Stomach (tissue), 4 donors: Measurements from ENCODE around the gene KRTAP19-4.

Source experiments
- CTCF ChIP-seq, 7 experiments: fragments of 450-650 bp in 4 of 7; fragments of 200-600 bp in 3 of 7; sonication (generic) in 3 of 7; IDR thresholded peaks; one replicate each; pipeline ENCODE4 v1.5.1; 2016 to 2019; ENCODE audit warnings: antibody characterized with exemption in 7 of 7, control low read depth in 2 of 7, mild to moderate bottlenecking in 1 of 7
- EP300 ChIP-seq: sonication (generic); formaldehyde crosslinking; IDR thresholded peaks from one replicate; pipeline ENCODE4 v1.6.1; 2017; ENCODE audit warnings: antibody characterized with exemption
- POLR2A ChIP-seq, 4 donors: fragments of 450-650 bp; IDR thresholded peaks; one replicate each; pipeline ENCODE4 v1.6.1; 2016; ENCODE audit warnings: antibody characterized with exemption in 4 of 4, control low read depth in 2 of 4, mild to moderate bottlenecking in 1 of 4, moderate library complexity in 1 of 4
- POLR2AphosphoS5 ChIP-seq, 3 donors: sonication (generic); formaldehyde crosslinking; IDR thresholded peaks; one replicate each; pipeline ENCODE4 v1.6.1; 2016; ENCODE audit warnings: antibody characterized with exemption in 3 of 3

GRCh38 chr21:30491963-30492428 lies 5.0 kb downstream of the KRTAP19-4 start, which contains the start of gene KRTAP19-3:
- TF ChIP-seq CTCF (IDR thresholded peaks at IDR 0.05) (no peak), EP300 (no peak), POLR2AphosphoS5 (IDR thresholded peaks at IDR 0.05) (no peak), POLR2A (IDR thresholded peaks at IDR 0.05) (no peak)
